K562 (cell line): ENCODE measurements around the gene LYZL6. TPM values are rescaled to one million over a fixed set of nuclear protein-coding genes. Genes with fewer than 3 reads are reported as not detected.

Experiments used
- ATAC-seq: fragments of 200-7000 bp; cut with Tn5 transposase; 3 replicates; pipeline ENCODE4 v1.9.1; 2020; ENCODE audit warnings: moderate library complexity
- BruUV-seq: library from RNA; stranded (reverse); fragments of 400-500 nt; replicated peaks from 2 replicates; lab custom pipeline; 2021; lab: Mats Ljungman, UMichigan
- CTCF ChIA-PET: fragments of 300-600 bp; formaldehyde crosslinking; extraction: SDS; loops from one replicate; lab custom pipeline; 2021; ENCODE audit warnings: low intra/inter-chr PET ratio; lab: Yijun Ruan, JAX
- POLR2A ChIA-PET: fragments of 300-600, 350-650 bp; sonication (Branson Sonifier 250); formaldehyde crosslinking; extraction: SDS; loops from one replicate; lab custom pipeline; 2021; ENCODE audit warnings: antibody characterized with exemption, inconsistent platforms; lab: Yijun Ruan, JAX
- DNase-seq, 4 experiments: peaks; one replicate each; pipeline versions ENCODE4 v3.0.0 to v3.0.0-alpha.2; 2011 to 2018; ENCODE audit warnings: low spot score in 3 of 4, mixed read lengths in 3 of 4; ENCODE audit errors: extremely low read depth in 1 of 4
- FAIRE-seq: peaks from 2 replicates; lab custom pipeline; 2011; peaks lifted over from hg19 to GRCh38; lab: Jason Lieb, UNC
- H2AFZ ChIP-seq: 2 replicates; pipeline ENCODE4 v1.6.0; 2011; ENCODE audit warnings: low read depth, low read length, control low read depth, inconsistent platforms
- H3K27ac ChIP-seq: fragments of 200-600 bp; 3 replicates; pipeline ENCODE4 v1.8.0; 2011; ENCODE audit warnings: low read depth, mild to moderate bottlenecking, control low read depth, inconsistent platforms, low read length, moderate library complexity, mixed read lengths; ENCODE audit errors: extremely low read depth
- H3K27me3 ChIP-seq, 2 experiments: fragments of 300-600 bp in 1 of 2; 2 replicates in 1 of 2; 3 replicates in 1 of 2; pipeline versions ENCODE4 v1.6.0 to v1.8.0; 2011; ENCODE audit warnings: inconsistent platforms in 2 of 2, low read length in 2 of 2, mild to moderate bottlenecking in 1 of 2, mixed read lengths in 1 of 2, moderate library complexity in 1 of 2; ENCODE audit not compliant: control insufficient read depth in 2 of 2, insufficient read depth in 2 of 2
- H3K36me3 ChIP-seq: fragments of 300-600 bp; 3 replicates; pipeline ENCODE4 v1.8.0; 2011; ENCODE audit warnings: mild to moderate bottlenecking, low read length, inconsistent platforms; ENCODE audit not compliant: control insufficient read depth, insufficient read depth
- H3K4me1 ChIP-seq, 2 experiments: fragments of 200-600 bp in 1 of 2; replicated peaks in 1 of 2; 2 replicates in 1 of 2; 3 replicates in 1 of 2; pipeline versions ENCODE4 v1.5.1 to v1.8.0; 2011; ENCODE audit warnings: inconsistent platforms in 2 of 2, low read length in 2 of 2, mild to moderate bottlenecking in 1 of 2, mixed read lengths in 1 of 2, moderate library complexity in 1 of 2; ENCODE audit not compliant: control insufficient read depth in 2 of 2, insufficient read depth in 2 of 2
- H3K4me2 ChIP-seq: 2 replicates; pipeline ENCODE4 v1.6.1; 2011; ENCODE audit warnings: low read length, control low read depth, inconsistent platforms, mixed read lengths; ENCODE audit not compliant: insufficient read depth
- H3K4me3 ChIP-seq: fragments of 200-600 bp; sonication (generic), shearing (Covaris generic); 2 replicates; pipeline ENCODE4 v1.5.1; 2016; ENCODE audit warnings: control low read depth, inconsistent platforms
- H3K79me2 ChIP-seq: fragments of 200-600 bp; 3 replicates; pipeline ENCODE4 v1.8.0; 2011; ENCODE audit warnings: low read length, inconsistent platforms; ENCODE audit not compliant: control insufficient read depth, insufficient read depth
- H3K9ac ChIP-seq, 2 experiments: 2 replicates each; pipeline versions ENCODE4 v1.6.0 to v1.6.1; 2011; ENCODE audit warnings: low read depth in 2 of 2, low read length in 2 of 2, control low read depth in 1 of 2, inconsistent platforms in 1 of 2, mild to moderate bottlenecking in 1 of 2, mixed read lengths in 1 of 2; ENCODE audit not compliant: insufficient read depth in 1 of 2
- H3K9me1 ChIP-seq: one replicate; pipeline ENCODE4 v1.6.0; 2011; ENCODE audit warnings: inconsistent platforms, mild to moderate bottlenecking, low read length, moderate library complexity; ENCODE audit not compliant: control insufficient read depth, insufficient read depth
- H3K9me3 ChIP-seq: replicated peaks from 2 replicates; pipeline ENCODE4 v1.5.1; 2011; ENCODE audit warnings: low read depth, low read length, inconsistent platforms; ENCODE audit not compliant: control insufficient read depth, insufficient read depth
- H4K20me1 ChIP-seq: replicated peaks from 2 replicates; pipeline ENCODE4 v1.6.1; 2011; ENCODE audit warnings: low read length, inconsistent platforms, mixed read lengths; ENCODE audit not compliant: control insufficient read depth, insufficient read depth
- MYBL2 ChIP-seq, 2 experiments: fragments of 450-650 bp in 1 of 2; sonication (generic) in 1 of 2; formaldehyde crosslinking in 1 of 2; IDR thresholded peaks; 2 replicates each; pipeline versions ENCODE4 v1.6.1 to v1.8.1; 2017 to 2022; ENCODE audit warnings: borderline replicate concordance in 1 of 2, inconsistent platforms in 1 of 2, low read depth in 1 of 2, mild to moderate bottlenecking in 1 of 2, missing genetic modification reagents in 1 of 2, moderate library complexity in 1 of 2
- RB1 ChIP-seq: fragments of 450-650 bp; IDR thresholded peaks from 2 replicates; pipeline ENCODE4 v1.6.1; 2017; ENCODE audit warnings: low read depth, mild to moderate bottlenecking
- WGBS: fragments of 100-300 bp; shearing (Covaris generic); methylation state at CpG from one replicate; pipeline ENCODE4 v1.1.6; 2016; ENCODE audit warnings: low coverage, mixed read lengths; ENCODE audit not compliant: insufficient coverage; ENCODE audit errors: missing lambda C conversion rate; 5-methylcytosine and 5-hydroxymethylcytosine counted together
- in situ Hi-C: fragments of 300-500 bp; cut with MboI; formaldehyde crosslinking; loops from 4 replicates; pipeline ENCODE4 v1.15.0; 2018; ENCODE audit warnings: inconsistent platforms, mixed read lengths
- intact Hi-C: fragments of 100-400 bp; cut with micrococcal nuclease; formaldehyde crosslinking; loops from 2 replicates; pipeline ENCODE4 v1.14.2; 2022
- polyA plus RNA-seq, 8 experiments: library from polyadenylated mRNA; depleted of rRNA in 4 of 8; stranded (reverse) in 5 of 8; unstranded in 3 of 8; fragments of >200 nt; fragmentation: Nextera tagmentation in 2 of 8; fragmentation: Illumina TruSeq in 1 of 8; extraction: Ambion mirVana in 2 of 8; extraction: Trizol in 1 of 8; gene quantifications; 2 replicates each; pipeline versions ENCODE4 v1.2.1 to v1.2.3, GENCODE V29; 2011 to 2014; ENCODE audit warnings: inconsistent platforms in 1 of 8, missing spikeins in 1 of 8
- total RNA-seq, 7 experiments: library from RNA; depleted of rRNA in 6 of 7; stranded (reverse); fragments of >200 nt in 6 of 7; fragmentation: Illumina TruSeq in 2 of 7; extraction: Trizol in 2 of 7; gene quantifications; 2 replicates each; pipeline versions ENCODE4 v1.2.1 to v1.2.3, GENCODE V29; 2011 to 2021; ENCODE audit warnings: low replicate concordance in 1 of 7
- TF ChIP-seq, protein P1 (sequence below): sonication (generic); formaldehyde crosslinking; IDR thresholded peaks from 2 replicates; pipeline ENCODE4 v1.8.0; 2022; ENCODE audit warnings: mild to moderate bottlenecking, missing genetic modification reagents
- TF ChIP-seq, protein P2 (sequence below), 2 experiments: IDR thresholded peaks; 2 replicates each; pipeline ENCODE4 v1.6.1; 2012; ENCODE audit warnings: improper control_type of control experiment in 2 of 2, low read depth in 2 of 2, low read length in 2 of 2, borderline replicate concordance in 1 of 2
- TF ChIP-seq, protein P3 (sequence below): sonication (generic); formaldehyde crosslinking; IDR thresholded peaks from 2 replicates; pipeline ENCODE4 v1.8.0; 2023; ENCODE audit warnings: mild to moderate bottlenecking, missing genetic modification reagents

The LYZL6 gene
- total and polyA plus RNA-seq, 9 of the 15 experiments (the other 6 are each of a cell fraction or from before 2014, with no cell fraction given), result not detected

- no peaks in the 10 kb centered on the region for H3K4me1 ChIP-seq
- no peaks in the 10 kb centered on the region for H3K9me1 ChIP-seq
- H4K20me1 ChIP-seq, result no peaks in the 10 kb centered on the region
- H3K79me2 ChIP-seq, result no peaks in the 10 kb centered on the region
- ATAC-seq, result no peak
- H2AFZ ChIP-seq, result no peak overlapping the region
- H3K36me3 ChIP-seq, result no peaks in the 10 kb centered on the region
- CTCF ChIA-PET, result no interaction called here
- H3K27ac ChIP-seq, result no peak overlapping the region
- TF ChIP-seq, protein P1, sequence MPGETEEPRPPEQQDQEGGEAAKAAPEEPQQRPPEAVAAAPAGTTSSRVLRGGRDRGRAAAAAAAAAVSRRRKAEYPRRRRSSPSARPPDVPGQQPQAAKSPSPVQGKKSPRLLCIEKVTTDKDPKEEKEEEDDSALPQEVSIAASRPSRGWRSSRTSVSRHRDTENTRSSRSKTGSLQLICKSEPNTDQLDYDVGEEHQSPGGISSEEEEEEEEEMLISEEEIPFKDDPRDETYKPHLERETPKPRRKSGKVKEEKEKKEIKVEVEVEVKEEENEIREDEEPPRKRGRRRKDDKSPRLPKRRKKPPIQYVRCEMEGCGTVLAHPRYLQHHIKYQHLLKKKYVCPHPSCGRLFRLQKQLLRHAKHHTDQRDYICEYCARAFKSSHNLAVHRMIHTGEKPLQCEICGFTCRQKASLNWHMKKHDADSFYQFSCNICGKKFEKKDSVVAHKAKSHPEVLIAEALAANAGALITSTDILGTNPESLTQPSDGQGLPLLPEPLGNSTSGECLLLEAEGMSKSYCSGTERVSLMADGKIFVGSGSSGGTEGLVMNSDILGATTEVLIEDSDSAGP, result no peak
- no peak for TF ChIP-seq MYBL2 (IDR thresholded peaks at IDR 0.05; ENCODE audit: low read depth)
- TF ChIP-seq MYBL2 (CRISPR knock-in tag; IDR thresholded peaks at IDR 0.05; ENCODE audit: borderline replicate concordance), result no peak
- no peak for TF ChIP-seq RB1
- TF ChIP-seq, all 486 proteins: peak for 0
- BruUV-seq, result no TSS peak
- no peaks in the 10 kb centered on the region for H3K9me3 ChIP-seq
- no peak overlapping the region for H3K4me3 ChIP-seq
- H3K4me2 ChIP-seq, result no peak overlapping the region
- POLR2A ChIA-PET, result no interaction called here
- in situ Hi-C loops (no loop called here), intact Hi-C loops (no loop called here)
- H3K9ac ChIP-seq, result no peak overlapping the region
- peaks cover 0 to 13% of the 10 kb centered on the region in 2 experiments; a peak in 2 of 5 replicates for H3K27me3 ChIP-seq
- no peak for DNase-seq
- no peak for FAIRE-seq
Observed at GRCh38 chr17:35988164-35988563, 44.7 kb upstream of the LYZL6 start.

DNA sequence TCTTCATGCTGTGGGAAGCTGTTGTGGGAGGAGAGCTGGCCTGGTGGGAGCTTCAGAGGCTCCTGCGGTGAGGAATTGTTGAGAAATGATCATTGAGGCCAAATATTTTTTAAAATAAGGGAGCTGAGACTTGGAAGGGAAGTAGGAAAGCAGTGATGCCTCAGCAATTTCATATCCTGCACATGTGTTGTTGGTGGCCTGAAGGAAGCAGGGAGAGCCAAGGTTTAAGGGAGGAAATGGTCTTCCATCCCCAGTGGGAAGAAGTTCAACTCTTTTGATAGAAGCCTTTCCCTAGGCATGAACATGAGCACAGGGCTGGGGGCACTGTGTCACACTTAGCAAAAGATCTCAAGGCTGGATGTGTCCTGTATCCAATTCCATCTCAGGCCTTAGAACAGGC, 43.1 kb upstream of the LYZL6 start, which contains the start of gene CCL14:
Gene CCL14, minus strand, starts transcription at position 87 of the 400 bp plus-strand sequence. Its CDS starts 80 bp downstream, at position 7.
- Histone ChIP-seq H3K9me1 (no peaks in the 10 kb centered on the region), H2AFZ (no peak within 1 kb of the TSS), H3K4me3 (no peak within 1 kb of the TSS), H3K9me3 (no peaks in the 10 kb centered on the region), H3K36me3 (no peaks in the 10 kb centered on the region), H3K79me2 (no peaks in the 10 kb centered on the region), H4K20me1 (no peaks in the 10 kb centered on the region; the same call in 1 of the 2 replicates), H3K9ac (no peak within 1 kb of the TSS), H3K4me2 (no peak within 1 kb of the TSS), H3K27ac (no peak within 1 kb of the TSS), H3K27me3 (peaks cover 0 to 21% of the 10 kb centered on the region in 2 experiments; a peak in 3 of 5 replicates), H3K4me1 (no peaks in the 10 kb centered on the region)
- BruUV-seq, result no TSS peak
- ChIA-PET CTCF (no interaction called here), POLR2A (no interaction called here)
- FAIRE-seq, result no peak
- DNase-seq, result no peak
- in situ Hi-C loops, result no loop called here
- intact Hi-C loops, result no loop called here
- WGBS, result 0% methylated on average over 1 of the region's 1 CpG
- no peak for ATAC-seq
- TF ChIP-seq, protein P2, sequence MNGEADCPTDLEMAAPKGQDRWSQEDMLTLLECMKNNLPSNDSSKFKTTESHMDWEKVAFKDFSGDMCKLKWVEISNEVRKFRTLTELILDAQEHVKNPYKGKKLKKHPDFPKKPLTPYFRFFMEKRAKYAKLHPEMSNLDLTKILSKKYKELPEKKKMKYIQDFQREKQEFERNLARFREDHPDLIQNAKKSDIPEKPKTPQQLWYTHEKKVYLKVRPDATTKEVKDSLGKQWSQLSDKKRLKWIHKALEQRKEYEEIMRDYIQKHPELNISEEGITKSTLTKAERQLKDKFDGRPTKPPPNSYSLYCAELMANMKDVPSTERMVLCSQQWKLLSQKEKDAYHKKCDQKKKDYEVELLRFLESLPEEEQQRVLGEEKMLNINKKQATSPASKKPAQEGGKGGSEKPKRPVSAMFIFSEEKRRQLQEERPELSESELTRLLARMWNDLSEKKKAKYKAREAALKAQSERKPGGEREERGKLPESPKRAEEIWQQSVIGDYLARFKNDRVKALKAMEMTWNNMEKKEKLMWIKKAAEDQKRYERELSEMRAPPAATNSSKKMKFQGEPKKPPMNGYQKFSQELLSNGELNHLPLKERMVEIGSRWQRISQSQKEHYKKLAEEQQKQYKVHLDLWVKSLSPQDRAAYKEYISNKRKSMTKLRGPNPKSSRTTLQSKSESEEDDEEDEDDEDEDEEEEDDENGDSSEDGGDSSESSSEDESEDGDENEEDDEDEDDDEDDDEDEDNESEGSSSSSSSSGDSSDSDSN (IDR thresholded peaks at IDR 0.05; ENCODE audit: borderline replicate concordance in 1 of 2, low read depth in 2 of 2, low read length in 2 of 2), result no peak
- TF ChIP-seq, protein P3, sequence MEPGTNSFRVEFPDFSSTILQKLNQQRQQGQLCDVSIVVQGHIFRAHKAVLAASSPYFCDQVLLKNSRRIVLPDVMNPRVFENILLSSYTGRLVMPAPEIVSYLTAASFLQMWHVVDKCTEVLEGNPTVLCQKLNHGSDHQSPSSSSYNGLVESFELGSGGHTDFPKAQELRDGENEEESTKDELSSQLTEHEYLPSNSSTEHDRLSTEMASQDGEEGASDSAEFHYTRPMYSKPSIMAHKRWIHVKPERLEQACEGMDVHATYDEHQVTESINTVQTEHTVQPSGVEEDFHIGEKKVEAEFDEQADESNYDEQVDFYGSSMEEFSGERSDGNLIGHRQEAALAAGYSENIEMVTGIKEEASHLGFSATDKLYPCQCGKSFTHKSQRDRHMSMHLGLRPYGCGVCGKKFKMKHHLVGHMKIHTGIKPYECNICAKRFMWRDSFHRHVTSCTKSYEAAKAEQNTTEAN, result no peak
